NCI-H187 treated with DMSO at 0.1 percent for 48 hours (cell line): ENCODE results near the gene TTC1.
A peak's percentile ranks its signal among the peaks of the same experiment; 100 is the strongest.
"Not testable (repeated sequence)": the region's sequence is repeated elsewhere in the genome, so short reads cannot be mapped to it uniquely, and the experiment has no call there.

Source experiments
- DNase-seq: peaks from one replicate; lab custom pipeline; 2025; lab: John Stamatoyannopoulos, UW

Gene TTC1

DNA sequence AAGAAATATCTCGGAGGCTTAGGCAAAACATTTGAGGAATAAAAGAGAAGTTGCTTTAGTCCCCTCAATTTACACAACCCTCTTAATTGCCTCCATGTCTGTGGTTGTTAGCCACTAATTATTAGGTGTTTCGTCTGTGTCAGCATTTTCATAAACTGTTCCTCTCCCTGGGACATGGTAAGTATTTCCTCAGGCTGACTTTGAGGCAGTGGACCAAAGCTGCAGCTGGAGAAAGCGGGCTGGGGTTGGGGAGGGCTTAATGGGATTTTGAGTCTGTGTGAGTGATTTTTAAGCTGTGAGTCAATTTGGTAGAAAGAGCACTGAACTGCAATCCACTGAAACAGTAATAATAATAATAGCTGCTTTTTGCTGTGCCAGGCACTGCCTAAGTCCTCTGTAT lies 13.0 kb upstream of the TTC1 start:
- DNase-seq, result no peak

DNA sequence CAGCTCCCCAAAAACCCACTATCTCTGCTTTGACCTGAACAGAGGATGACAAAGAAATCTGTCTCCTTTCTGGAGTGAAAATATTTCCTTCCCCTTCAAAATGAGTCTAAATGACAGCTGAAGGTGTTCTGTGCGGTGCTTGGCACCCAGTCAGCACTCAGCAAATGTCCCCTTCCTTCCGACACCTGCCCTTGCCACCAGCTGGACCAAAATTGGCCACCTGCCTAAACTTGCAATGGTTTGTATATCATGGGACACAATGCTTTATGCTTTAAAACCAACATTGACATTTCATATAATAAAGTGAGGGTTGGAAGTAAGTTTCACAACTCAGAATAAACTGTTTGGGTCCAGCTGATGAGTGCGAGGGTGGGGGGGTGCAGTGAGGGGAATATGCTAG lies 7.5 kb upstream of the TTC1 start:
- no peak for DNase-seq

DNA sequence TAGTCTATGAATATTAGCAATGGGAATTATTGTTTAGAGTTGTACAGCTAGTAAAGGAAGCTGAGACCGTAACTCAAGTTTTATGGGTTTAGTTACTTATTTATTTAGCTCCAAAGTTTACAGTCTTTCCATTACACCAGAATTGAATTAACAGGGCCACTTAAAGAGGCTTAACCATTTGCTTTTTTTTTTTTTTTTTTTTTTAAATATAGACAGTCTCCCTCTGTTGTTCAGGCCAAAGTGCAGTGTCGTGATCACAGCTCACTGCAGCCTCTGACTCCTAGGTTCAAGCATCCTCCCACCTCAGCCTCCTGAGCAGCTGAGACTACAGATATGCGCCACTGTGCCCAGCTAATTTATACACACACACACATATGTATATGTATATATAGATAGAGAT lies 1.4 kb upstream of the TTC1 start:
- DNase-seq, result no peak

DNA sequence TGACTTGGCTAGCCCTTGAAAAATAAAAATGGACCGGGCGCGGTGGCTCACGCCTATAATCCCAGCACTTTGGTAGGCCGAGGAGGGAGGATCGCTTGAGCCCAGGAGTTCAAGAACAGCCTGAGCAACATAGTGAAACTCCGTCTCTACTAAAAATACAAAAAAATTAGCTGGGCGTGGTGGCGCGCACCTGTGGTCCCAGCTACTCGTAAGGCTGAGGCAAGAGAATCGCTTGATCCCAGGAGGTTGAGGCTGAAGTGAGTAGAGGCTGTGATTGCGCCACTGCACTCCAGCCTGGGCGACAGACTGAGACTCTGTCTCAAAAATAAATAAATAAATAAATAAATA lies 436 bp upstream of the TTC1 start:
- not testable (repeated sequence) for DNase-seq

DNA sequence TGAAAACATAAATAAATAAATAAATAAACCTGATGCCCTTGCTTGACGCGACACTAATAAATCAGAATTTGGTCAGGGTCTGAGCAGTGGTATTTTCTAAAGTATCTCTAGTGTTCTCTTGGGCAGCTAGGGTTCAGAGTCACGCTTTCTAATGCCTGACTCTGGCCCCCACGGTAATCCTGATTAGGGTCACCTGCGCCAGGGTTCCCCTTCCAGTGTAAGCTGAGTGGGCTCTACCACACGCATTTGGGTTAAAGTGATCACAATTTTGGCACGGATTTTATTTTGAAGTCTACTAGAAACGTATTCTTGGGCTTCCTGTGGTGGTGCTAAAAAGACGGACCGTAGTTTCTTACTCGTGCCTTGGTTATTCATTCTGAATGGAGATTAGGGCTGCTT lies 651 bp downstream of the TTC1 start:
- no peak for DNase-seq

DNA sequence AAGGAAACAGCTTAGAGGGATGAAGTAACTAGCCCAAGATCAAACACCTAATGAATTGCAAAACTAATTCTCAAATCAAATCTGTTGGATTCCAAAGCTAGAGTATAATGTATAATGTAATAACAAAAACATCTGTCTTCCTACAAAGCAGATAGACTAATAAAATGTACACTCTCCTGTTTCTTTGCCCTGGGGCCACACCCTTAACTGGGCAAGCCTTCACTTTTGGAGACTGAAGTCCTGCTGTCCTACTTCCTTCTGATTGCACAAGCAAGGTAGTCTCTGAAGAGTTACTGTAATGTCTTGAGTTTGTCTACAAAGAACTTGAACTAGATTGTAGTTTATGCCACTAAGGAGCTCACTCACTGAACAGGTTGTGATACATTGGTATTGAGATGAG lies 2.5 kb downstream of the TTC1 start:
- no peak for DNase-seq

DNA sequence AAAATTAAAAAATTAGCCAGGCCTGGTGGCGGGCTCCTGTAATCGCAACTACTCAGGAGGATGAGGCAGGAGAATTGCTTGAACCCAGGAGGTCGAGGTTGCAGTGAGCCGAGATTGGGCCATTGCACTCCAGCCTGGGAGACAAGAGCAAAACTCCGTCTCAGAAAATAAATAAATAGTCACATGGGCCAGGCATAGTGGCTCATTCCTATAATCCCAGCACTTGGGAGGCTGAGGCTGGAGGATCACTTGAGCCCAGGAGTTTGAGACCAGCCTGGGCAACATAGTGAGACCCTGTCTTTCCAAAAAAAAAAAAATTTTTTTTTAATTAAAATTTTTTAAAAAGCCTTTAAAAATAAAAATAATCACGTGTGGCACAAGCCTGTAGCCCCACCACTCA lies 5.3 kb downstream of the TTC1 start:
- DNase-seq, result not testable (repeated sequence)

DNA sequence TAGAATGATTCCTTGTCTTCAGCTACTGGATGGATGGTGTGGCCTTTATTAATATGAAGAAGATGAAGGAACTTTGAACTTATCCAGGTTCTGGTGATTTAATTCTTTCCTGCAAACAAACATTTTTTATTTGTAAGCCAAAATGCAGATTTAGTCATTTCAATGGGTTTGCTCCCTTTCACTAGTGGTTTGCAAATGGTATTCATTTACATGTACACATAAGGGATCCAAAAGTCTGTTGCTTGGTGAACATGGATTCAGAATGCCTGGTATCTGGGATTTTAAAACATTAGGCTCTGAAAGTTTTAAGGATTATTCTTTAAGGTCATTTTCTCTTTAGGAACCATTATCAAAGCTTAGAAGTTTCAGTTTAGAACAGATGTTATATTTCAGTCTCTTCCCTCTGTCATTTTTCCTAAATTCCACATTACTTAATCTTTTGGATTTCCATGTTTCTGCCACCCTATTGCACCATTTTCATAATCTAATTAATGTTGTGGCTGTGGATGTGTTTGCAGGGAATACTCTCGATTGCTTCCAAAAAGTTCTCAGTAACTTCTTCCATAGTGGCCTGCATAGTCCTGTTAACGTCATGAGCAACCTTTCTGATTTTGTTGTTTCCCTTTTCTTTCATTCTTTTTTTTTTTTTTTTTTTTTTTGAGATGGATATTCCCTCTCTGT lies 10.1 kb downstream of the TTC1 start:
- no peak for DNase-seq

DNA sequence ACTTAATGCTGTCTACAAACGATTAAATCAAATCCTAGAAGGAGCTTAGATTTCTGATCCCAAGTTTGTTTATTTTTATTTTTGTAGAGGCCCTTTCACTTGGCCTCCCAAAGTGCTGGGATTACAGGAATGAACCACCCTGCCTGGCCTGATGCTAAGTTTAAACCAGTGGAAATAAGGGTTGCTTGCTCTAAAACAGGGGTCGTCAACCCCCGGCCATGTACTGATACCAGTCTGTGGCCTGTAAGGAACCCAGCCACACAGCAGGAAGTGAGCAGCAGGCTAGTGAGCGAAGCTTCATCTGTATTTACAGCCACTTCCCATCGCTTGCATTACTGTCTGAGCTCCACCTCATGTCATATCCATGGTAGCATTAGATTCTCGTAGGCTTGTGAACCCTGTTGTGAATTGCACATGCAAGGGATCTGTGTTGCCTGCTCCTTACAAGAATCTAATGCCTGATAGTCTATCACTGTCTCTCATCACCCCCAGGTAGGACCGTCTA lies 11.4 kb downstream of the TTC1 start:
- DNase-seq, result no peak

DNA sequence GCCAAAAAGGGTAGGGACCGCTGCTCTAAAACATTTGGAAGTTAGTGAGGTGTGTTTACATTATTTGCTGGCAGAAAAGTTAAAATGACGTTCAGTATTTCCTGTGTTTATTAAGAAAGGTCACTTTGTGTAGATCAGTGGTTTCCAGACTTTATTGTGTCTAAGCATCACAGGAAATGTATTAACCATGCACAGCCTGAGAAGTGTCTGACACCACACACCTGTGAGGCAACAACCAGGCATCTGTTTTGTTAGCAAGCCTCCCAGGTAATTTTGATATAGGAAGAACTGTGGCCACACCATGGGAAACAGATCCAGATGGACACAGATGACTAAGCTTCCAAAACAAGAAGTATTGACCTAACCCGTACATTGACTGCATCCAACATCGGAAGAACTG lies 12.0 kb downstream of the TTC1 start:
- DNase-seq, result no peak

DNA sequence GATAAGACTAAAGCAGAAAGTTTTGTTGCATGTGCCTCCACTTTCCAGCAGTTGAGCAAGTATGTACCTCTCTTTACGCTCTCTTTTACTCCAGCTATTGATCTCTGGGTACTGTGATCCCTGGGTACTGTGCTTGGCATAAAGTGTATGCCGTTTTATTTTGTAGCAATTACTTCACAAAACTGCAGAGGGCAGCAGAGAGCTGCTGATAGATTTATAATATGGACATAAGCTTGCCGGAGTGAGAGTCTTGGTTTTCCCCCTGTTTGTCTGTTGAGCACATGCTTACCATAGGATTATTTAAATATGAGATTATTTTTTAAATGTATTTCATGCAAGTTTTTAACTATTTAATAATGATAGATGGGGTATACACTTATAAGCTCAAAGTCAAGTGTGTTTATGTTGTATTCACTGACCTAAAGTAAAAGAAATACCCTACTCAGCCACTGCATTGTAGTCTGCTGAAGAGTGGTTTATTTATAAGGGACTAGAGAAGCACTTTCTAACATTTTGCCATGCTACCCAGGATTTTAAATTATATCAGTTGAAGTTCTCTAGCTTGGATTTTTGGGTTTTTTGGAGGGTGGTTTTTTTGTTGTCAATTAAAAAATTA lies 13.0 kb downstream of the TTC1 start:
- peak; percentile 34 for DNase-seq

DNA sequence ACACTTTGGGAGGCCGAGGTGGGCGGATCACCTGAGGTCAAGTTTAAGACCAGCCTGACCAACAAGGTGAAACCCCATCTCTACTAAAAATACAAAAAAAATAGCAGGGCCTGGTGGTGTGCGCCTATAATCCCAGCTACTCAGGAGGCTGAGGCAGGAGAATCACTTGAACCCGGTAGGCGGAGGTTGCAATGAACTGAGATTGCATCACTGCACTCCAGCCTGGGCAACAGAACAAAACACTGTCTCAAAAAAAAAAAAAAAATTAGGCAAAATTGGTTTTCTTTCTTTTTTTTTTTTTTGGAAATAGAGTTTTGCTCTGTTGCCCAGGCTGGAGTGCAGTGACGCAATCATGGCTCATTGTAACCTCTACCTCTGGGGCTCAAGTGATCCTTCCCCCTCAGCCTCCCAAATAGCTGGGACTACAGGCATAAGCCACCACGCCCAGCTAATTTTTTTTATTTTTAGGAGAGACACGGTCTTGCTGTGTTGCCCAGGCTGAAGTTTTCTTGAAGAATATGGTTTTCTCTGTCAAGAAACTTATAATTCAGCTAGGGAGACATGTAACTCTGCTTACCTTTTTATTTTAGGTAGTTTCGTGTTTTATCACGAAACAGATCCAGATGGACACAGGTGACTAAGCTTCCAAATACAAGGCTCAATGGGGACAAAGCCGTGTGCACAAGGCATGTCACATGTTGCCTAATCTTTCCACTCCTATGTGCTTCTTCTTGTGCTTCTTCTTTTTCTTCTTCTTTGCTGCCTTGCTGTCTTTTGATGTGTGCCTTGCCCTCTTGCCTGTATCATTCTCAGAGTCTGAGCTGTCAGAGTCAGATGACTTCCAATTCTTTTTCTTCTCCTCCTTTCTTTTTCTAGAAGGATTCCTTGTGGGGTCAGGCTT lies 14.3 kb downstream of the TTC1 start:
- DNase-seq, result no peak

DNA sequence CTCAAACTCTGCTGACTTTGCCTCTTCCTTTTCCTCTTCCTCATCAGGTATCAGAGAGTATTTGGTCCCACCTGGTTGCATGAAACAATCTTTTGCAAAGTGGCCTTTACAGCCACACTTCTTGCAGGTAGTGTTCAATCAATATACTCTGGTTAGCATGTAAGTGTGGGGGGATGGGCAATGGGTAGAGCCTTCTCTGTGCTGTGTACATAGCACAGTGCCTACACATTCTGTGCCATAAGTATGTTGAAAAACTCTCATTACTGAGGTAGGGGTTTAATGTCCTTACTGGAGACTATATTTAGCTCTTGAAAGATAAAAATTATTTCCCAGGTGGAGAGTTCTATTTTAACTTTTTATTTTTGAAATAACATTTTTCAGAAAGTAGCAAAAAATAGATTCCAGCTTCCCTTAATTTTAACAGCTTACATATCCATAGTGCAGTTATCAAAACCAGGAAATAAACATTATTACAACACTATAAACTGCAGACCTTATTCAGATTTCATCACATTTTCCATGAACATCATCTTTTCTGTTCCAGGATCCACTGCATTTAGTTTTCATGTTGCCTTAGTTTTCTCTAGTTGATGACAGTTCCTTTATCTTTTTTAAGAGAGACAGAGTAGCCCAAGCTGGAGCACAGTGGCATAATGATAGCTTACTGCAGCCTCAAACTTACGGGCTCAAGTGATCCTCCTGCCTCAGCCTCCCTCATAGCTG lies 15.1 kb downstream of the TTC1 start:
- no peak for DNase-seq

DNA sequence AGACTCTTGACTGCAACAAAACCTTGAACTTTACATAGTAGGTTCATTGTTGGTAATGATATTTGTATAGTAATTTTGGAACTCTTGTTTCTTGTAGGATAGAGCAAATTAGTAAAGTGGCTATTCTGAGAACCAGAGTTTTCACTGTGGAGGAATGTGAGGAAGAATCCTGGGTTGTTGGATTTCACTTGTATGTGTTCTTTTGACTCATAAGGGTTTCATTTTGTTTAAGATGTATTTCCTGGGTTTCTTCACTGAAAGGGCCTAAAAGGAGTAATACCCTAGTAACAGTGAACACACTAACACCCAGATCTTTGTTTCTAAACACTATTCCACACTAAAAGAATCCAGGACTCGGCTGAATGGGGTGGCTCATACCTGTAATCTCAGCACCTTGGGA lies 20.1 kb downstream of the TTC1 start:
- DNase-seq, result no peak

DNA sequence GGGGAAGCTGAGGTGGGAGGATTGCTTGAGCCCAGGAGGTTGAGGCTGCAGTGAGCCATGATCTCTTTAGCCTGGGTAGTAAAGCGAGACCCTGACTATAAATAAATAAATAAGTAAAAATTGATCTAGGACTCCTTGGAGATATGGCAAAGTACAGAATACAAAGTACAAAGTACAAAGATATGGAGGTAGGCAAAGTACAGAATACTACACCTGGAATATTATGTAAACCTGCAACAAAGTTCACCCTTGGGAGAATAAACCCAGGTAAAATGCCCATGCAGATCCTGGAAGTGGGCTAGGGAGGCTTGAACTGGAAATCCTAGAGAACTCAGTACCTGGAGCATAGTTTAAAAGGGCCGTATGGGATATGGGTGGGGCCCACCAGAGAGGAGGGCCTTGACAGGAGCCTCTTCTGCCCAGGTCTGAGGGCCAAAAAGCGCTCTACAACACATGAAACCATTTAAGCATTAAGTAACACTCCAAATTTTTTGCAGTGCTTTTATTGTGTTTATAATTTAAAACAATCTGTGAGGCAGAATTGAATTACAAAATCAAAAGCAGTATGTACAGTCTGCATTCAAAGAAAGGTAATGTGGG lies 20.7 kb downstream of the TTC1 start:
- no peak for DNase-seq

DNA sequence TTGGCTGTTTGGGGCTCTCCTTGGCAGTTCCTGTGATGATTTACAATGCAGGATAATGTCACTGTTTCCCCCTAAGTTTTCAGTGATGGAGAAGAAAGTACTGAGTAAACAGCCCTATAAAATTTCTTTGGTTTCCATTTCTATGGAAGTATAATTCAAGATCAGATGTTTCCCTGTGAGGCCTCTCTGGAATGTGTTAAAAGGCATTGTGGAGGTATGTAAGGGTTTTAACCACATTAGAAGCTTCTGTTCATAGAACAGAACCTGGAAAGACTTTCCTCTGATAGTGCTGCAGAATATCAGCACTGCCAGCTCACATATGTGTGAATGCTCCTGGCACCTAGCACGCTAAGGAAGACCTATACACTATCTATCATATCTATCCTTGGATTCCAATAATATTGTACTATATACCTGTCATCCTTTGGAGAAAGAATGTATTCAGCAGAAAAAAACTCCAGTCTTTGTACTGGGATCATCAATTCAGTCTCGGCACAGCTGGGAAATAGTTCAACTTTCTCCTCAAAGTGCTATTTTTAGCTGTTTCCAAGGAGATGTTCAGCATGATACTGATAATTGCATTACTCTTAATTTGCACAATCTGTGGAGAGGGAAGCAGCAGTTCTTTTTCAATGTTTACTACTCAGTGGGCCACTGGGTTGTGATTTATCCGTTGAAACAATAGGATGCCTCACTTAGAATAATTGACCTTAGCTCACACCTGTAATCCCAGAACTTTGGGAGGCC lies 21.9 kb downstream of the TTC1 start:
- no peak for DNase-seq

DNA sequence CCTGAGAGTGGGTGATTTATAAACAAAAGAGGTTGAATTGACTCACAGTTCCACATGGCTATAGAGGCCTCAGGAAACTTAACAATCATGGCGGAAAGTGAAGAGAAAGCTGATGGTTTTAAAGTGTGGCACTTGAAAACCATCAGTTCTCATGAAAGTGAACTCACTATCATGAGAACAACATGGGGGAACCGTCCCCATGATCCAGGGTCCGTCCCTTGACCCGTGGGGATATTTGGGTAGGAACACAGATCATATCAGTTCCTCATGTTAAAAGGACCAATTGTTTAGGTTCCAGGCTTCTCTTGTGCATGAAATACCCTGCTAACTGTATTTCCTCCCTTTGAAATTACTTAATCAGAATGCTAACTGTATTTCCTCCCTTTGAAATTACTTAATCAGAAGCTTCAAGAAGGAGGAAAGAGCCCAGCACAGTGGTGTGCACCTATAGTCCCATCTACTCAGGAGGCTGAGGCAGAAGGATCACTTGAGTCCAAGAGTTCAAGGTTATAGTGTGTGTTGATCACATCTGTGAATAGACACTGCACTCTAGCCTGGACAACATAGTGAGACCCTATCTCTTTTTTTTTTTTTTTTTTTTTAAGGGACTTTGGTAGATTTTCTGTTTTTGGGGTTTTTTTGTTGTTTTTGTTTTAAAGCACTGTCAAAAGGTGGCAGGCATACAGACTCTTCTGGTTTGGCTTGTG lies 24.8 kb downstream of the TTC1 start:
- DNase-seq, result no peak

DNA sequence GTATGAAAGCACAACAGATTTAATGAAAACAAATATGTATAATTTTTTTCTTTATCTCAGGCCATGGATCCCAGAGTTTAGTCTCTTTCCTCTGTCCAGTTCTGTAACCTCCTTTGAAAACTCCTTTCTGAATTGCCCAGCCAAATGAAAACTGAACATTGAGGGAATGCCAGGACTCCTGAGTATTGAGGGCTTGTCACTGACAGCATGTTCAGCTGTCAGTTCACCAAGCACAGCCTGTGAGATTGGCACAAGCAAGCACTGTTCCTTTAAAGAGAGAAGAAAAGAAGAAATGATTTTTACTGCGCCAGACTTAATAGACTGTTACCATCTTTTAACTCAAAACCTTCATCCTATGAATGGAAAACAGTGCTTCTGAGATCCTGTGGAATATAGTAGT lies 27.3 kb downstream of the TTC1 start:
- DNase-seq, result no peak

DNA sequence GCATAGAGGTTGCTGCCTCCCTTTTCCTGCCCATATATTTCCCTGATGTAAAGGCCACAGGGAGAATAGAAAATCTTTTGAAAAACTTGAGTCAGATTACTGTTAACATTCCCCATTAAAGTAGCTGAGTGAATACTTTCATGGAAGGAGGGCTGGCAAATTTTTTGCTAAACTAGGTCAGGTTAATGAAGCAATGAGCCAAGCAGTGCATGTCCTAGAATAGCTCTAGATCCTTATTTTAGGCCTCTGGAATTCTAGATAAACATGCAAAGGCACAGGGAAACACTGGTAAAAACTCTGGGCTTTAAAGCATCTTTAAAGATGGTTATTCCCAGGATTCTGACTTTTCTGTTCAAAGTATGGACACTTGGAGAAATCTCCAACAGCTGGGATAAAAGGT lies 27.9 kb downstream of the TTC1 start:
- DNase-seq, result no peak

DNA sequence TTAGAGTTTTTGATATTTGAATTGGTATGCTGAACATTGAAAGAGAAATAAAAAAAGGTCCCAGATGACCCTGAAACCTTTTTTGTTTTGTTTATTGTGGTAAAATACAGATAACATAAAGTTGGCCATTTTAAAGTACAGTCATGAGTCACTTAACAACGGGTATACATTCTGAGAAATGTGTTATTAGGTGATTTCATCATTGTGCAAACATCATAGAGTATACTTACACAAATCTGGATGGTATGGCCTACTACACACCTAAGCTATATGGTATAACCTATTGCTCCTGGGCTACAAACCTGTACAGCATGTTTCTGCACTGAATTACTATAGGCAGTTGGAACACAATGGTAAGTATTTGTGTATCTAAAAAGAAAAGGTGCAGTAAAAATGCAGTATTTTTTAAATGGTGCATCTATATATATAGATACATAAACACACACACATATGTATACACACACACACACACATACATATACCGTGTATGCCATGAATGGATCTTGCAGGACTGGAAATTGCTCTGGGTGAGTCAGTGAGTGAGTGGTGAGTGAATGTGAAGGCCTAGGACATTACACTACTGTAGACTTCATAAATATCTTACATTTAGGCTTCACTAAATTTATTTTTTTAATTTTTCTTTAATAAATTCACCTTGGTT lies 31.0 kb downstream of the TTC1 start:
- DNase-seq, result no peak
